NT2/D1 (cell line): ENCODE data around the gene GPAM.

ENCODE experiments used
- YY1 ChIP-seq: IDR thresholded peaks from 2 replicates; pipeline ENCODE4 v1.6.1; 2011; ENCODE audit not compliant: insufficient read length, insufficient read depth
- ZNF274 ChIP-seq: IDR thresholded peaks from 2 replicates; pipeline ENCODE4 v1.6.1; 2011; ENCODE audit warnings: mild to moderate bottlenecking, low read depth, low read length

DNA sequence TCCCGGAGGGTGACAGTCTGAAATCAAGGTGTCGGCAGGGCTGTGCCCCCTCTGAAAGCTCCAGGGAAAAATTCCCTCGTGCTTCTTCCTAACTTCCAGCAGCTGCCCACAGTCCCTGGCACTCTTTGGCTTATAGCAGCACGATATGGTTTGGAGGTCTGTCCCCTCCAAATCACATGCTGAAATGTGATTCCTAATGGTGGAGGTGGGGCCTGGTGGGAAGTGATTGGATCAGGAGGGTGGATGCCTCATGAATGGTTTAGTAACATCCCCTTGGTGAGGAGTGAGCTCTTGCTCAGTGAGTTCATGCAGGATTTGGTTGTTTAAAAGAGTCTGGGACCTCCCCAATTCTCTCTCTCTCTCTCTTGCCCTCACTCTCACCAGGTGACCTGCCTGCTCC lies 51.1 kb downstream of the GPAM start:
- TF ChIP-seq YY1 (no peak), ZNF274 (no peak)
